Stomach smooth muscle (tissue), 2 donors: ENCODE measurements around the gene SIPA1L3.

Source experiments
- H3K27ac ChIP-seq: one replicate; pipeline ENCODE4 v1.7.0; 2013; ENCODE audit warnings: mild to moderate bottlenecking, low read length, inconsistent platforms
- H3K27me3 ChIP-seq, 2 donors: one replicate each; pipeline ENCODE4 v1.7.0; 2013; ENCODE audit warnings: low read length in 2 of 2; ENCODE audit not compliant: insufficient read depth in 2 of 2, control insufficient read depth in 1 of 2
- H3K36me3 ChIP-seq, 2 donors: one replicate each; pipeline ENCODE4 v1.7.0; 2013; ENCODE audit warnings: low read length in 2 of 2; ENCODE audit not compliant: control insufficient read depth in 2 of 2, insufficient read depth in 2 of 2
- H3K4me1 ChIP-seq: one replicate; pipeline ENCODE4 v1.7.0; 2013; ENCODE audit warnings: low read length; ENCODE audit not compliant: control insufficient read depth, insufficient read depth
- H3K4me3 ChIP-seq, 2 donors: one replicate each; pipeline ENCODE4 v1.7.0; 2013; ENCODE audit warnings: low read length in 2 of 2
- H3K9ac ChIP-seq, 2 donors: one replicate each; pipeline ENCODE4 v1.7.0; 2013; ENCODE audit warnings: low read length in 2 of 2, mild to moderate bottlenecking in 1 of 2
- H3K9me3 ChIP-seq, 2 donors: one replicate each; pipeline ENCODE4 v1.7.0; 2013; ENCODE audit warnings: low read length in 2 of 2; ENCODE audit not compliant: control insufficient read depth in 2 of 2
- donor health status: healthy.
- donor health status: Pancreatic carcinoma.

SIPA1L3 gene

DNA sequence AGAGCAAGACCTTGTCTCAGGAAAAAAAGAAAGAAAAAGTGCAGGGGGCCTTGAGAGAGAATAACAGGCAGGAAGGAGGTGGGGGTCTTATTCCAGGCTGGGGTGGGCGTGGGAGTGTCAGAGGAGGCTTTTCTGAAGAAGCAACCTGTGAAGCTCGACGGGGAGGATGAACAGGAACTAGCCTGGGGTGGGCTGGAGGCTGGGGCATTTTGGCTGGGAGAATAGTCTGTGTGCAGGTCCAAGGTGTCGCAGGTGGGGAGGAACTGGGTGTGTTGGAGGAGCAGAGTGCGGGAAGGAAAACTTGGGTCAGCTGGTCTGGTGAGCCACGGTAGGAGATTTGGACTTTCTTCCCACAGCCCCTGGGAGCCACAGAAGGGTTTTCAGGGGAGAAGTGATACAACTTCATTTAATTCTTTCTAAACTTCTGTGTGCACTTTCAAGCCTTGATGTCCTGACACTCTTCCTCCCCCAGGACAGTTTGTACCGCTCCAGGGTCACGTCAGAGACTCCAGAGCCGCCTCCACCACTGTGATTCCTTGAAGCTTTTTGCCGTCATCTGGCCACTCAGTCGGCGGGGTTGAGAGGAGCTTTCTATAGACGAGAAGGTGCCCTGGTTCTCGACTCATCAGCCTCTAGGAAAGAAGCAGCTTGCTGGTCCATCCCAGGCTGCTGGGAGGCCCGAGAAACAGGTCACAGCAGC lies 138.7 kb downstream of the SIPA1L3 start:
- Histone ChIP-seq H3K9me3 (no peaks in the 10 kb centered on the region), H3K4me1 (no peaks in the 10 kb centered on the region), H3K27me3 (no peaks in the 10 kb centered on the region), H3K9ac (no peak overlapping the region), H3K36me3 (no peaks in the 10 kb centered on the region), H3K27ac (no peak overlapping the region), H3K4me3 (no peak overlapping the region)

DNA sequence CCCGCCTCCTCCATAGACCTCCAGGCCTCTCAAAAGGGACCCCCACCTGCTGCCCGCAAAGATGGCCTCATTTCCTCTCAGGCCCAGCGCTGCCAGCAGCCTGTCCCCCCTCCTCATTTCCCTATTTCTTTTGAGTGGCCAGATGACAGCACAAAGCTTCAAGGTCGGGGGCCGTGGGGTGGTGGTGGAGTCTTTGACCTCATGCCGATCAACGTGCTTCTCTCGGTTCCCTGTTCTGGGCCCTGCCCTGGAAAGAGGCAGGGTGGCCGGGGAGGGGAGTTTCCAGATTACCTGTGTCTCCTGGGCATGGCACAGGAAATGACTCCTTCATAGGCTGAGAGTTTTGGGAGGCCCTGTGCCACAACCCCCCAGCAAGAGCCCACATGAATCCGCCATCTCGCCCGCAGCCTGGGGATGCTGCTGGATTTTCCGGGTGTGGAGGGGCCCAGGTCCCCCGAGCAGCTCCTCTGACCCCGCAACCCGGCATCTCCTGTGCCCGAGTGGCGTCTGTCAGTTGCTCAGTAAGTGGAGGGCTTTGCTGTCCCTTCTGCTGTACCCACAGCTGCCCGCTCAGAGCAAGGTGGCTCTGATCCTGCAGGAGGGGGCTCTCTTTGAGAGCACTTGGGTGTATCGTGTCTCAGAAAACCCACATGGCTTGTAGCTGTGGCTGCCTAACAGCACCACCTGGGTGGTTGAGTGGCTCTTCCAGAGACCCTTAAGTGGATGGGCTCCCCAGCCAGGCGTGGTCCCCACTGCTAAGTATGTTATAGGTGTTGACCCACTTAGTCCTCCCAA lies 139.4 kb downstream of the SIPA1L3 start:
- Histone ChIP-seq H3K9me3 (no peaks in the 10 kb centered on the region), H3K27ac (no peak overlapping the region), H3K4me3 (no peak overlapping the region), H3K36me3 (no peaks in the 10 kb centered on the region), H3K4me1 (no peaks in the 10 kb centered on the region), H3K9ac (no peak overlapping the region), H3K27me3 (no peaks in the 10 kb centered on the region)

DNA sequence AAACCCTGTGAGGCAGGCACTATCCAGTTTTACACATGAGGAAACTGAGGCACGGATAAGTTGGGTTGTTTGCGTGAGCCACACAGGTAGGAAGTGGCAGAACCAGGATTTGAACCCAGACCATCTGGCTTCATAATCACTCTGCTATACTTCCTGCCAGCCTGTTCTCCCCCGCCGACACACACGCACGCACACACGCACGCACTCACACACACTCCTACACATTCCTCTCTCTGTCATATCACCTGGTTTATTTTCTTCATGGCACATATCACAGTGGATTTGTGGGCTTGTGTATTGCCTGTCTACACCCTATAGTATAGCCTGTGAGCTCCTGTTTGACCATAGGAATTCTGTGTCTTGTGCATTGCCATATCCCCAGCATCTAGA lies 140.0 kb downstream of the SIPA1L3 start:
- Histone ChIP-seq H3K9me3 (no peaks in the 10 kb centered on the region), H3K4me1 (no peaks in the 10 kb centered on the region), H3K9ac (no peak overlapping the region), H3K4me3 (no peak overlapping the region), H3K36me3 (no peaks in the 10 kb centered on the region), H3K27ac (no peak overlapping the region), H3K27me3 (no peaks in the 10 kb centered on the region)

DNA sequence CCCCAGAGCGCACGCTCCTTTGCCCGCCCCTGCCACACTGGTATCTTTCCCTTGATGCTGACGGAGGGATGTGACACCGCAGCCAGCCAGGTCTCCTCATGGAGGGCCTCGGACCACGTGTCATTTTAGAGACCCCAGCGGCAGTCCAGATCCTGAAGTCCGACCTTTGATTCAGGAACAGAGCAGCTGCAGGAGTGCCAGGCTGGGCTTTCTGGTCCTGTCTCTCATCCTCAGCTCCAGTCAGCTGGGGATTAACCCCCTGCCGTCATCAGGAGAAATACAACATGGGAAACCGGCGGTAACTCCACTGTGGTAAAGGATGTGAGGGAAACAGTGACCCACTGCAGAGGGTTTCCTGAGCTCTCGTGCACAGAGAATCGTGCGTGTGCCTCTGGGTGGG lies 140.6 kb downstream of the SIPA1L3 start:
- H3K4me1 ChIP-seq: no peaks in the 10 kb centered on the region
- H3K27me3 ChIP-seq: no peaks in the 10 kb centered on the region
- no peaks in the 10 kb centered on the region for H3K36me3 ChIP-seq
- no peaks in the 10 kb centered on the region for H3K9me3 ChIP-seq
- H3K27ac ChIP-seq: no peak overlapping the region
- no peak overlapping the region for H3K9ac ChIP-seq
- H3K4me3 ChIP-seq: no peak overlapping the region

DNA sequence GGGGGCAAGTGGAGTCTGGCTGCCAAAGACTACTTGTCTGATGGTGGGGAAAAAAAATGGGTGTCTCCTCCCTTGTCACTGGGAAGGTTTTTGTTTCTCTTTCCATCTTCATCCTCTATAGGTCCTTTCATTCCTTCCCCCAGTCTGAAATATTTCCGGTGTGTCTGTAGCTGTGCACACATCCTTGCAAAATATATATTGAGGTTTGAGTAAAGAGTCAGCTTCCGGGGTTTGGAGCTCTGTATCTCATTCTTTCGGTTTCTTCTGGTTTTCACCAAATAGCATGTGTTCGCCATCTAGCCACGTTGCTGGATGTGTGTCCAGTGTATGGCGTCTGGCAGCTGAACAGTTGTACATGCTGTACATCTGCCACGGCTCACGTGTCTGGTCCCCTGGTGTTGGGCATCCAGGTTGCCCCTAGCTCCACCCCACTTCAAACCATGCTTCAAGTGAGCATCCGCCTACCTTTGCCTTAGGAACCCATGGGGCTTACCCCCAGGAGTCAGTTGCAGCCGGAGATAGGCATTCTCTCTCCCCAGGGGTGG lies 142.2 kb downstream of the SIPA1L3 start:
- H3K4me1 ChIP-seq: no peaks in the 10 kb centered on the region
- no peak overlapping the region for H3K27ac ChIP-seq
- H3K9ac ChIP-seq: no peak overlapping the region
- H3K4me3 ChIP-seq: no peak overlapping the region
- no peaks in the 10 kb centered on the region for H3K36me3 ChIP-seq
- no peaks in the 10 kb centered on the region for H3K27me3 ChIP-seq
- H3K9me3 ChIP-seq: no peaks in the 10 kb centered on the region

DNA sequence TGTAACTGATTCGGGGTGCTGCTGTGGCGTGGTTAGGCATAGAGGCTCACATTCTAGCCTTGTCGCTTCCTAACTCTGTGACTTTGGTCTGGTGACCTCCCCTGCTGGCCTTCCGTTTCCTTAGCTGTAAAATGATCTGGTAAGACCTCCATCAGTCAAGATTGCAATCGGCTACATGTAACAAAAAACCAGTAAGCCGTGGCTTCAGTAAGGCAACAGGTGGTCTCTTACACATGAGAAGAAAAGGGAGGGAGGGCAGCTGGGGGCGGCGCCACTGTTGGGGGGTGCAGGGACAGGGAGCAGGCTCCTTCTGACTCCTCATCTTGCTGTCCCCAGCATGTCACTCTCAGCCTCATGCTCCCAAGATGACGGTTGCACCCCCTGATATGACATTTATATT lies 148.0 kb downstream of the SIPA1L3 start:
- Histone ChIP-seq H3K27me3 (no peaks in the 10 kb centered on the region), H3K27ac (no peak overlapping the region), H3K4me1 (no peaks in the 10 kb centered on the region), H3K36me3 (no peaks in the 10 kb centered on the region), H3K9ac (no peak overlapping the region), H3K9me3 (no peaks in the 10 kb centered on the region), H3K4me3 (no peak overlapping the region)

DNA sequence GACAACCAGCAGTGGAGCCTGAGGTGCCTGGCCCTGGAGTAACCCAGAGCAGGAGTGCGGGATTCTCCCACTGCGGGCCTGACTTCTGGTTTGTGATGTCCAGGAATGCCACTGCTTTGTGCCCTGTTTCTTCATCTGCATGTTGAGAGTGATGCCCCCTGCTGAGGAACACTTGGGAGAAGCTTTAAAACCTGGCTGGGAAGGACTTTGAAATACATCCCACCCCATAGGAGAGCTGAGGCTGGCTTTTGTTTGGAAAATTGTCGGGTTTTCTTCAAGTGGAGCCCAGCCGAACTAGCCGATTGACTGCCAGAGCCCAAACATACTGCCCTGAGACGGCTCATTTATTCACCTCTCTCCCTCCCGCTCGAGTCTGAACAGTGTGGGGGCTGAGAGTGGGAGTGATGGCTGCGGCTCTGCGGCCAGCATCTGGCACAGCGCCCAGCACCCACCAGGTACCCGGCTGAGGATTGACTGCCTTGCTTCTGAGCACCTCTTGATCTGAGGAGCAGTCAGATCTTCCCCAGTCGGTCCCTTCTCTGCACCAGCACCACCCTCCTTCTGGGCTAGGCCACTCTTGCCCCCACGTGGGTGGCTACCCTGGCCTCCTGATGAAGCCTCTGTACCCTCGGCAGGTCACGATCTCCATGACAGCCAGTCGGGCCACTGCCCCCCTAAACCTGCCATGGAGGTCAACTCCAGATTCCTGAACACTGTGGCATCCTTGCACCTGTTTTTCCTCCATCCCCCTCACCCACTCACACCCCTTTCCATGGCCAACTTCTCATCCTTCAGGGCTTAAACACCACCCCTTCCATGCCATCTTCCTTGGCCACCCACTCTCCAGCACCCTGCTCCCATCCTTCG lies 148.9 kb downstream of the SIPA1L3 start:
- Histone ChIP-seq H3K27ac (no peak overlapping the region), H3K4me1 (no peaks in the 10 kb centered on the region), H3K4me3 (no peak overlapping the region), H3K9me3 (no peaks in the 10 kb centered on the region), H3K36me3 (no peaks in the 10 kb centered on the region), H3K27me3 (no peaks in the 10 kb centered on the region), H3K9ac (no peak overlapping the region)

DNA sequence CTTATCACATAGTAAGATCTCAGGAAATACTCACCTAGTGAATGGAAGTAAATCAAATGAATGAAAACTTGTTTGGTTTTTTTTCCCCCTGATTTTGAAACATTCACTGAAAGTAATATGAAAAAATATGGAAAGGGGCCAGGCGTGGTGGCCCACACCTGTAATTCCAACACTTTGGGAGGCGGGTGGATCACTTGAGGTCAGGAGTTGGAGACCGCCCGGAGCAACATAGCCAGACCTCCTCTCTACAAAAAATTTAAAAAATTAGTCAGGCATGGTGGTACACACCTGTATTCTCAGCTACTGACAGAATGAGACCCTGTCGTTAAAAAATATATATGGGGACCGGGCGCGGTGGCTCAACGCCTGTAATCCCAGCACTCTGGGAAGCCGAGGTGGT lies 149.6 kb downstream of the SIPA1L3 start:
- H3K9ac ChIP-seq: no peak overlapping the region
- H3K36me3 ChIP-seq: no peaks in the 10 kb centered on the region
- no peaks in the 10 kb centered on the region for H3K27me3 ChIP-seq
- no peaks in the 10 kb centered on the region for H3K9me3 ChIP-seq
- no peaks in the 10 kb centered on the region for H3K4me1 ChIP-seq
- no peak overlapping the region for H3K4me3 ChIP-seq
- H3K27ac ChIP-seq: no peak overlapping the region

DNA sequence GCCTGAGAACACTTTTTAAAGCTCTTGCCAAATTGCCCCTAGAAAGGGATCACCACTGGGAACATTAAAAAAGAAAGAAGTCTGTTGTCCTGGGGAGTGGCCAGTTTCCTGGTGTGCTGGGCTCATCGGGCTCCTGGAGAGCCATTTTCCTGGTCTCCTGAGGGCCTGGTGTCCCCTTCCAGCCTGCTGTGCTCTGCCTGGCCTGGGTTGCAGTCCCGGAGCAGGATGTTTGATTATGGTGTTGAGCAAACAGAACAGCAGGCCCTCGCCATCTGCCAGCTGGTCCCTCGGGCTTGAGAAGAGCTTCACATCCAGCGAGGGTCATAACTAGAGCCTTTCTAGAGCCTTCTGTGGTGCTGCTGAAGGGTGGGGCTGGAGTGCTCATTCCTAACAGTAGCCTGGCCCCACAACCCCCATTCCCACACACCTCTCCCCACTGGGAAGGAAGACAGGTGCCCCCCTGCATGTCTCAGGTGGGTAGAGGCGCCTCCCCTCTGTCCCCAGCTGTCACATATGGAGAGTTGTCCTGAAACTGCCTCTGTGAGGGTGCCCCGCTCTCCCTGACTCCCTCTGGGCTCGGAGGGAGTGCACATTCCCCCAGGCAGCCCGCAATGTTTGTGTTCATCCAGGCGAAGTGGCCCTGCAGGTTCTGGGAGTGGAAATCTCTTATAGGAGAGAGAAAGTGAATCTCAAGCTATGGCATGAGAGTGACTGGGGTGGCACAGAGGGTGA lies 151.1 kb downstream of the SIPA1L3 start:
- no peak overlapping the region for H3K27ac ChIP-seq
- H3K36me3 ChIP-seq: no peaks in the 10 kb centered on the region
- H3K9me3 ChIP-seq: no peaks in the 10 kb centered on the region
- H3K27me3 ChIP-seq: no peaks in the 10 kb centered on the region
- no peak overlapping the region for H3K4me3 ChIP-seq
- no peaks in the 10 kb centered on the region for H3K4me1 ChIP-seq
- no peak overlapping the region for H3K9ac ChIP-seq

DNA sequence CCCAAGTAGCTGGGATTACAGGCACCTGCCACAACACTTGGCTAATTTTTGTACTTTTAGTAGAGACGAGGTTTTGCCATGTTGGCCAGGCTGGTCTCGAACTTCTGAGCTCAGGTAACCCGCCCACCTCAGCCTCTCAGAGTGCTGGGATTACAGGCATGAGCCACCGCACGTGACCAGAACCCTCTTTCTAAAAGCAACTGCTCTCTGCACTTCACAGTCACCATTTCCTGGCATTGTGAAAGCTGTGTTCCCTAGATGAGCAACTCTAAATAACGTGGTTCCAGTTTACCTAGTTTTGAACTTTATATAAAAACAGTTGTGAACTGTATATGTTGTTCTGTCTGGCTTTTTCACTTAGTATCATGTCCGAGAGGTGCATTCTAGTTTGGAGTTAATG lies 152.9 kb downstream of the SIPA1L3 start:
- Histone ChIP-seq H3K27ac (no peak overlapping the region), H3K4me3 (no peak overlapping the region), H3K9ac (no peak overlapping the region), H3K4me1 (peaks cover 5% of the 10 kb centered on the region), H3K27me3 (no peaks in the 10 kb centered on the region), H3K9me3 (no peaks in the 10 kb centered on the region), H3K36me3 (no peaks in the 10 kb centered on the region)
